ENCODE results near the gene THSD7A.

- no peak for TF ChIP-seq CTCF (IDR thresholded peaks at IDR 0.05; ENCODE audit: low read length)
- no peak for TF ChIP-seq EZH2 (optimal IDR thresholded peaks at IDR 0.05; ENCODE audit: low read depth, low read length)
Measured at GRCh38 chr7:11742496-11742895, 89.5 kb downstream of the THSD7A start.
